ENCODE data around the gene INMT.

Gene INMT

GRCh38 chr7:30730097-30730496 is 21.8 kb upstream of the INMT start:
- no peak for TF ChIP-seq POLR2AphosphoS5 (IDR thresholded peaks at IDR 0.05; ENCODE audit: low read depth, low read length)
- TF ChIP-seq REST (IDR thresholded peaks at IDR 0.05; ENCODE audit: insufficient read depth in 1 of 2, low read depth in 2 of 2, low read length in 2 of 2) = no peak
- no peak for TF ChIP-seq TAF1 (IDR thresholded peaks at IDR 0.05; ENCODE audit: borderline replicate concordance, insufficient read depth, low read length)
- TF ChIP-seq FOXP2 (optimal IDR thresholded peaks at IDR 0.05; ENCODE audit: borderline replicate concordance, extremely low read depth, extremely low read length, insufficient read depth) = no peak
- TF ChIP-seq SIN3A (IDR thresholded peaks at IDR 0.05; ENCODE audit: borderline replicate concordance, insufficient read depth, low read length) = no peak

- TF ChIP-seq REST (IDR thresholded peaks at IDR 0.05; ENCODE audit: insufficient read depth in 1 of 2, low read depth in 2 of 2, low read length in 2 of 2) (no peak), POLR2AphosphoS5 (IDR thresholded peaks at IDR 0.05; ENCODE audit: low read depth, low read length) (no peak), SIN3A (IDR thresholded peaks at IDR 0.05; ENCODE audit: borderline replicate concordance, insufficient read depth, low read length) (no peak), FOXP2 (optimal IDR thresholded peaks at IDR 0.05; ENCODE audit: borderline replicate concordance, extremely low read depth, extremely low read length, insufficient read depth) (no peak), TAF1 (IDR thresholded peaks at IDR 0.05; ENCODE audit: borderline replicate concordance, insufficient read depth, low read length) (no peak)
These were observed 20.9 kb upstream of the INMT start for GRCh38 chr7:30730996-30731395.

GRCh38 chr7:30731581-30731980 is 20.4 kb upstream of the INMT start:
- TF ChIP-seq TAF1 (IDR thresholded peaks at IDR 0.05; ENCODE audit: borderline replicate concordance, insufficient read depth, low read length) (no peak), FOXP2 (optimal IDR thresholded peaks at IDR 0.05; ENCODE audit: borderline replicate concordance, extremely low read depth, extremely low read length, insufficient read depth) (no peak), POLR2AphosphoS5 (IDR thresholded peaks at IDR 0.05; ENCODE audit: low read depth, low read length) (no peak), REST (IDR thresholded peaks at IDR 0.05; ENCODE audit: insufficient read depth in 1 of 2, low read depth in 2 of 2, low read length in 2 of 2) (no peak), SIN3A (IDR thresholded peaks at IDR 0.05; ENCODE audit: borderline replicate concordance, insufficient read depth, low read length) (no peak)

GRCh38 chr7:30732606-30733005 is 19.3 kb upstream of the INMT start:
- TF ChIP-seq TAF1 (IDR thresholded peaks at IDR 0.05; ENCODE audit: borderline replicate concordance, insufficient read depth, low read length) = no peak
- TF ChIP-seq FOXP2 (optimal IDR thresholded peaks at IDR 0.05; ENCODE audit: borderline replicate concordance, extremely low read depth, extremely low read length, insufficient read depth) = no peak
- no peak for TF ChIP-seq SIN3A (IDR thresholded peaks at IDR 0.05; ENCODE audit: borderline replicate concordance, insufficient read depth, low read length)
- no peak for TF ChIP-seq POLR2AphosphoS5 (IDR thresholded peaks at IDR 0.05; ENCODE audit: low read depth, low read length)
- TF ChIP-seq REST (IDR thresholded peaks at IDR 0.05; ENCODE audit: insufficient read depth in 1 of 2, low read depth in 2 of 2, low read length in 2 of 2) = no peak

- TF ChIP-seq SIN3A (IDR thresholded peaks at IDR 0.05; ENCODE audit: borderline replicate concordance, insufficient read depth, low read length) (no peak), TAF1 (IDR thresholded peaks at IDR 0.05; ENCODE audit: borderline replicate concordance, insufficient read depth, low read length) (no peak)
These were observed 18.7 kb upstream of the INMT start for GRCh38 chr7:30733216-30733615.
